MM.1S (cell line): Measurements from ENCODE around the gene ATXN10.

ENCODE experiments used
- CTCF ChIP-seq: fragments of 300-600 bp; sonication (generic); IDR thresholded peaks from 2 replicates; pipeline ENCODE4 v1.5.1; 2016; ENCODE audit warnings: antibody characterized with exemption, low read length, mixed read lengths
- EZH2phosphoT487 ChIP-seq: fragments of 300-600 bp; sonication (generic); IDR thresholded peaks from 2 replicates; pipeline ENCODE4 v1.6.1; 2018; ENCODE audit warnings: antibody characterized with exemption, low read length

DNA sequence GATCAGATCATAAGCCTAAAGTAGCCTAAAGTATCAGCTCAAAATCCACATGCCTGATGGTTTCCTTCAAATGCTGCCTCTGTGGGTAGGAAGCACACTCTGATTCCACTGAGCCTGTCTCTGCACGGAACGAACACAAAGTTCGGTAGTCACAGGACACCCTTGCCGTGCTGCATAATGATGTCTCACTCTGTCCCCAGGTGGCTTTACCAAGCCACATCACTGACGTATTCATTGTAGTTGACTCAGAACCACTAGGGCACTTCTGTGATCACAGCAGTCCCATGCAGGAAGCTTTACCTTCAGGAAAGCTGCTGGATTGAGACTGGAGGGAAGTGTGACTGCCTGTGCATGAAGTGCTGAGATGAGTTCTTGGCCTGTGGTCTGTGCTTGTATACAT, 147.7 kb downstream of the ATXN10 start:
- TF ChIP-seq EZH2phosphoT487 (no peak), CTCF (no peak)
